Measurements from ENCODE around the gene MFSD1. TPM values are rescaled to one million over a fixed set of nuclear protein-coding genes. Genes with fewer than 3 reads are reported as not detected.

MFSD1 gene
- total RNA-seq, 1 donor from 2014 or later = 33.9 TPM

DNA sequence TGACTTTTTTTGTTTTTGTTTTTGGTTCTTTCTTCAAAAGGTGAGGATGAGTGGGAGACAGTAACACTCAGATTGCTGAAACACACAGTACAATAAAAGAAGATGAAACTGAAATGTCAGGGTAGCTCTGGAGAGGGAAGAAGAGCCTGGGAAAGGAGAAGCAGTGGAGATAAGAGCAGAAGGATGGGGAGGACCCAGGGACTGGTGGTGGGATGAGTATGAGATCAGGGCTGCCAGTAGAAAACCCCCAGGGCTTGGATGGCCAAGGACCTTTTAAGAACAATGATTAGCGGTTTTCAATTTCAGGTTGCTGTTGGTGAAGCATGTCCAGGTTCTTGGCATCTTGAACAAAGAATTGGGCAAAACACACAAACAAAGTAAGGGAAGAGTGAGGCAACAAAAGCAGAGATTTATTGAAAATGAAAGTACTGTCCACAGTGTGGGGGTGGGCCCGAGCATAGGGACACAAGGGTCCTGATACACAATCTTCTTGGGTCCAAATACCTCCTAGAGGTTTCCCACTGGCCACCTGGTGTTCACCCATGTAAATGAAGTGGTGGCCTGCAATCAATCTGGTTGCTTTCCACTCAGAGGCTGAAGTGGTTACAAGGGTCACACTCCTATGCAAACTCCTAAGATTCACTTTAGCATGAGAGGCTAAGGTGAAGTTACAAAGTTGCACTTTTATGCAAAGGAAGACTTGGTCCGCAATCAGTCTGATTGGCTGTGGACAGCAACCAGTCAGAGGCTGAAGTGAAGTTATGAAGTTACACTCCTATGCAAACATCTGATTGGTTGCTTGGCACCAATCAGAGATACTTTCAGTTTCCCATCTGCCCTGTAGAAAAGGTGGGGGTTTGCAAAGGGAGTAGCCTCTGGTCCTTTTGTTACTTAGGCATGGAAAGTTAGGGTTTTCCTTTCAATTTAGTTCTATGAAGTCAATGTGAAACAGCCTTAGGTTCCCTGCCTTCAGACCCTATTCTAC lies 26.1 kb upstream of the MFSD1 start:
- intact Hi-C loops (cut with micrococcal nuclease) = no loop called here

DNA sequence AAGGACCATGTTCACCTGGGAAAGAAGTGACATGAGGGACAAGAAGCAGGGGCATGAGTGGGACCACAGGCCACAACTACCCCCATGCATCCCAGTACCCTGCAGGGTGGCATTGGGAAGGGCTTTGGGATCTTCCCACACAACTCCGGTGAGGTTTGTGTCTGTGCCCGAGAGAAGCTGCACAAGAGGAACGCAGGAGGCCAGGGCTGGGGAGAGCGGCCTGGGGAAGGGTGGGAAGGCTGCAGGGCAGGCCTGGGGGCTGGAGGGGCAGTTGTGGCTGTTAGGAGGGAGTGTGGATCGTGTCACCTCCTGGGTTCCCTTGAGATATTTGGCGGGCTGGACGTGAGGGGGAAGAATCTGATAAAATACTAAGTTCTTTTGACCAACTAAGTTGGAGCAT lies 25.3 kb upstream of the MFSD1 start:
- intact Hi-C loops (cut with micrococcal nuclease) = no loop called here

- intact Hi-C loops (cut with micrococcal nuclease) = no loop called here
These were observed 24.5 kb upstream of the MFSD1 start for GRCh38 chr3:158777161-158777873.

- intact Hi-C loops (cut with micrococcal nuclease) = no loop called here
These were observed 21.1 kb upstream of the MFSD1 start for GRCh38 chr3:158780766-158781165.

- intact Hi-C loops (cut with micrococcal nuclease) = no loop called here
These were observed 20.7 kb upstream of the MFSD1 start for GRCh38 chr3:158781191-158781590.

DNA sequence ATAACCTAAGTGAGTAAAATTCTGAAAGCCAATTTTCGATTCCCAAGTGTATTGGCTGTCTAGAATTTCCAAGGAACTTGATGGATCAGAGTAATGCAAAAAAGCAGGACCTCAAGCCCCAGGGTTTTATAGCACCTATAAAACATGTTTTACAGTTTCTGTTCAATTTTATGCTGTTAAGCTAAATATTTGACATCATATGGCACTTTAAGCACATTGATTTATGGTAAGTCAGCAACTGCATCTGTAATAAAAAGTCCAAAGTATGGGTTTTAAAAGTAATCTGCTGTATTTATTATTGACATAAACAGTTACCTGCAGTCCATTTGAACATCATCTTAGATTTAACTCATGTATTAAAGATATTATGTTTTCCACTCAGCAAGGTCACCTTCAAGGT lies 20.0 kb upstream of the MFSD1 start:
- intact Hi-C loops (cut with micrococcal nuclease) = no loop called here

GRCh38 chr3:158782283-158782989 lies 19.4 kb upstream of the MFSD1 start:
- intact Hi-C loops (cut with micrococcal nuclease) = no loop called here

DNA sequence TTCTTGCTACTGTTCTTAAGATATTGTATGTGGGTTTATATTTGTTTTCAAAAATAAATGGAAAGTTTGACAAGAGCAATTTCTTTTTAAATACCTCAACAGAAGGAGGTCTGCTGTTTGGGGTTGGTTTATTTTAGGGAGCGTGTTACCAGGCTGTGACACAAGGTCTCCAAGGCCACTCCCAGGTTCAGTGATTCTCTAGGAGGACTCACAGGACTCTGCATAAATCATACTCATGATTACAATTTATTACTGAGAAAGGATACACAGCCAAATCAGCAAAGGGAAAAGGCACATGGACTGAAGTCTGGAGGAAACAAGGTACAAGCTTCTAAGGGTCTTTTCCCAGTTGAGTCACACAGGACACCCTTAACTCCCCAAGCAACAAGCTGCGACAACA lies 18.8 kb upstream of the MFSD1 start:
- intact Hi-C loops (cut with micrococcal nuclease) = no loop called here

DNA sequence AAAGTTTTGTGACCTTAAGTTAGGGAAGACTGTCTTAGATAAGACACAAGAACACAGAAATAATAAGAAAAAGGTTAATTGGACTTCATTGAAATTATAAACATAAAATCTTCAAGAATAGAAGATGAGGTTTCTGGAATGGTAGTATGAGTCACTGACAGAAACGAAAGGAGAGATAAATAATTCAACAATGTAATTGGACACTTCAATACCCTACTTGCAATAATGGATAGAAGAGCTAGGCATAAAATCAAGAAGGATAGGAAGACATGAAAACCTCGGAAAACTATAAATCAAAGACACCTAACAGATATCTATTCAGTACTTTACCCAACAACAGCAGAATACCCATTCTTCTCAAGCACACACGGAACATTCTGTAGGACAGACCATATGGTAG lies 15.9 kb upstream of the MFSD1 start:
- intact Hi-C loops (cut with micrococcal nuclease) = no loop called here

- intact Hi-C loops (cut with micrococcal nuclease) = no loop called here
These were observed 13.4 kb upstream of the MFSD1 start for GRCh38 chr3:158788446-158788845.

- intact Hi-C loops (cut with micrococcal nuclease) = no loop called here
These were observed 12.3 kb upstream of the MFSD1 start for GRCh38 chr3:158789592-158789991.

DNA sequence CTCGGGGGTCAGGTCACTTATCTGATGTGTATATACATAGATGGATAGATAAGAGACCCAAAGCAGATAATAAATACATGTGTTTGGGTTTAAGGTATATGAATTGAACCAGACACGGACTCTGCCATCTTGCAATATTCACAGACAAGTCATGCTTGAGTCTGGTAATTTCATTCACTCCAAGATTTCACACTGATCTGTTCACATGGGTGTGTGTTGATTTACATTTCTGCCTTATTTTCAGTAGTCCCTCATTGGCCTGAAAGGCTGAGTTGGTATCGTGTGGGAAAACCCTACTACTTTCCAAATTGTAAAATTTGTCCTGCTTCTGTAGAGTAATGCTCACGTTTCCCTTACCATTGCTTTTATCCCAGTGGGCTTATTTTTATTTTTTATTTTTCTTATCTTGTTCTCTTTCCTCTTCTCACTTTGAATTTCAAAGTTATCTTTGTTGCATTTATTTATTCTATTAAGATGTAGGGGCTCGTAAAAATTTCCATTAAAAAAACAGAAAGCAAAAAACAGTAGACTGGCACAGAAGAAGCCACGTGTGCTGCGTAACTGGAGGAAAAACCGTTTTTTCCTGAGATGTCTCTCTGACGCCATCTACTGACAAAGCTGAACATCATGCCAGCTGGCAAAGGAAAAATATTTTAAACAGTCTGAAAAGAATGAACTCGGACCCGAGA lies 10.8 kb upstream of the MFSD1 start:
- intact Hi-C loops (cut with micrococcal nuclease) = loop anchor here (1.0 to 5.0 kb wide), 6 partner anchors 10 to 1174 kb away; partner anchors contain the start of gene LXN

GRCh38 chr3:158791590-158791920 lies 10.3 kb upstream of the MFSD1 start:
- intact Hi-C loops (cut with micrococcal nuclease) = loop anchor here (1.0 to 5.0 kb wide), 6 partner anchors 10 to 1175 kb away; partner anchors contain the start of gene LXN

DNA sequence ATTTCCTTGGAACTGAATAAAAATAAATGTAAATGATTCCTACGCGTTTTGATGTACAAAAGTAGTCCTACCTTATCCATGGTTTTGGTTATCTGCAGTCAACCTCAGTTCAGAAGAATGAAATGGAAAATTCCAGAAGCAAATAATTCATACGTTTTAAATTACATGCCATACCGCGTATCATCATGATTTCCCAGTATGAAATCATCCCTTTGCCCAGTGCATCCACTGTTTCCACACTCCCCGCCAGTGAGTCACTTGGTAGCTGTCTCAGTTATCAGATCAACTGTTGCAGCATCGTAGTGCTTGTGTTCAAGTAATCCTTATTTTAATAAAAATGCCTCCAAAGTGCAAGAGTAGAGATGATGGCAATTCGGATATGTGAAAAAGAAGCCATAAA lies 9.1 kb upstream of the MFSD1 start:
- intact Hi-C loops (cut with micrococcal nuclease) = loop anchor here (5.0 kb wide), 1 partner anchor 120 kb away; the partner anchor contains the start of gene LXN

DNA sequence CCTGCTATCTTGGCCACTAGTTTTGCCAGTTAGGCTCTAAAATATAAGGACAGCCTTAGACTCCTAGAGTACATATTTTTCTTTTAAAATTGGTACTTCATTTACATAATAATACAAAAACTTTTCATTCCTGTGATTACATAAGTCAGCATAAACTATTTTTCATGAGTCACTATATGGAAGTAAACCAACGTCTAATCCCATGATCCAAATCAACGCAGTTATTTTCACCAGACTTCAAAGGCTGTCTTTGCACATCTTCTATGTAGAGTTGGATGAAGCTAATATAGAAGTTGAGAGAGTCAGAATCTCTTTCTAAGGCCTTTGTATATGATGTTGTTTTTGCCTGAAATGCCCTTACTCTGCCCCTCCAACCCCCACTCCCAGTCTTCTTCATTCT lies 7.6 kb upstream of the MFSD1 start:
- intact Hi-C loops (cut with micrococcal nuclease) = loop anchor here (2.0 to 5.0 kb wide), 2 partner anchors 53 to 122 kb away; partner anchors contain the start of gene LXN

DNA sequence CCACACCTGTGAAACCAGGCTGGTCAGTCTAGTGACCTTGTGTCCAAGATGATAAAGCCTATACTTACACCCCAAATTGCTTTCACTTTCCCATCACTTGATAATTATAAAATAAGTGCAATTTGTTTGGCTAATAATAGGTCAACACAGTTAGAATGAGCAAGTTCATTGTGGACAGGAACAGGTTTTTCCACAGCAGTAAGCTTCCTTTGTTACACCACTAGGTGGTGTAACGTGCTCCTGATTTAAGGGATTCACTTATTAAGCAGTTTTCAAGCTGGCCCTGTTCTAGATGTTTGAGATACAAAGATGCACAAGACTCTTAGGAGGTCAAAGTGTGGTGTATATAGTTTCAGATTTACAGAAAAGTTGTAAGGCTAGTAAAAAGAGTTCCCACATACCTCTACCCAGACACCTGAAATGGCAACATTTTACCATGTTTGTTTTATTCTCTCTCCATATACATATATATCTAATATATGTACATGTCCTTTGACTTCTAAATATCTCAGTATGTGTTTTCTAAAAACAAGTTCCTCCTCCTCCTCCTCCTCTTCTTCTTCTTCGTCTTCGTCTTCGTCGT lies 6.8 kb upstream of the MFSD1 start:
- intact Hi-C loops (cut with micrococcal nuclease) = loop anchor here (1.0 to 5.0 kb wide), 3 partner anchors 52 to 465 kb away; partner anchors contain the start of gene LXN

- intact Hi-C loops (cut with micrococcal nuclease) = loop anchor here (1.0 to 10.0 kb wide), 9 partner anchors 8 to 1761 kb away; partner anchors contain the start of genes GFM1, LXN and RSRC1
These were observed 653 bp upstream of the MFSD1 start for GRCh38 chr3:158801201-158801600.

DNA sequence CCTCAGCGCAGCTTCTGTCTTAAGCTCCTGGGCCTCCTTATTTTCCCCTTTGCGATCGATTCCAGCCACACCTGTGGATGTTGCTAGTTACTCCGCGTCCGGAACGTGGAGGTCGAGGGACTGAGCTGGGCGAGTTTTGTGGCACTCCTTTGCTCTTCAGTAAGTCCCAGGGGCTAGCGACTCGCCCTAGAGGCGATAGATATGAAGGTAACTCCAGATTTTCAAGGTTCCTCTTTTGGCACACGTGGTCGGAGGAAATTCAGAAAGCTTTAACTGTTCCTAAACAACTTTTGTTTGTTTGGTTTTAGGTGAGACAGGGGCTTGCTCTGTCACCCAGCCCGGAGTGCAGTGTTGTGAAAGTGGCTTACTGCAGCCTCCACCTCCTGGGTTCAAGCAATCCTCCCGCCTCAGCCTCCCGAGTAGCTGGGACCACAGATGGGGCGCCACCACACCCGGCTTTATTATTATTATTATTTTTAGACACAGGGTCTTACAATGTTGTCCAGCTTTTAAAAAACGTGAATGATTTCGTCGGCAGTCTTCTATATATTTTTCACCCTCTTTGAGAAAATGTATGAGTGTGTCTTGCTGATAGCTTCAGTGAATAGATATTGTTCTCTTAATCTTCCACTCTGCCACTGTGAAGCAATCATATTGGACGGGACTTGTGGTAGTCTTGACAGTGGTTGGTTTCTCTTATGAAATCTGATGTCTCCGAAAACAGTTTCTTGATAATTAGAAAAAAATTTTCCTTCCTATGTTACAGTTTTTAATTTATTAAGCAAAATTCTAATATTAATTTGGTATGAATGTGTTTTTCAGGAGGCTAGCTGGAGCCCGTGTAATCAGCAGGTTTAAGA lies 785 bp downstream of the MFSD1 start:
- intact Hi-C loops (cut with micrococcal nuclease) = loop anchor here (1.0 to 10.0 kb wide), 7 partner anchors 45 to 1760 kb away; partner anchors contain the start of genes GFM1 and RSRC1

- intact Hi-C loops (cut with micrococcal nuclease) = loop anchor here (5.0 to 10.0 kb wide), 6 partner anchors 162 to 1758 kb away; partner anchors contain the start of genes GFM1 and RSRC1
These were observed 2.6 kb downstream of the MFSD1 start for GRCh38 chr3:158804441-158804840.
